ENCODE data around the gene LPIN1. TPM values are rescaled to one million over a fixed set of nuclear protein-coding genes. Genes with fewer than 3 reads are reported as not detected.

The LPIN1 gene
- polyA plus RNA-seq, 1 donor from 2014 or later: 17.3 TPM

- peaks cover 16% of the 10 kb centered on the region for H3K36me3 Mint-ChIP-seq
- H3K4me1 Mint-ChIP-seq: peaks cover 0 to 4% (median 0%) of the 10 kb centered on the region in 3 donors
- no peaks in the 10 kb centered on the region for H3K9me3 Mint-ChIP-seq
- H3K27me3 Mint-ChIP-seq: no peaks in the 10 kb centered on the region
- no peak overlapping the region for H3K4me3 Mint-ChIP-seq
- no peak overlapping the region for H3K27ac Mint-ChIP-seq
These were observed 41.6 kb downstream of the LPIN1 start for GRCh38 chr2:11787991-11788390.

GRCh38 chr2:11788461-11789124 is 42.2 kb downstream of the LPIN1 start:
- Mint-ChIP-seq H3K4me1 (peaks cover 0 to 5% (median 0%) of the 10 kb centered on the region in 3 donors), H3K27me3 (no peaks in the 10 kb centered on the region), H3K36me3 (peaks cover 18% of the 10 kb centered on the region), H3K9me3 (no peaks in the 10 kb centered on the region), H3K4me3 (no peak overlapping the region), H3K27ac (peak overlapping the region in 1 of 3 donors; percentile 68)

- Mint-ChIP-seq H3K9me3 (no peaks in the 10 kb centered on the region), H3K36me3 (peaks cover 18% of the 10 kb centered on the region), H3K4me1 (peaks cover 0 to 5% (median 0%) of the 10 kb centered on the region in 3 donors), H3K27ac (no peak overlapping the region), H3K27me3 (no peaks in the 10 kb centered on the region), H3K4me3 (no peak overlapping the region)
These were observed 42.8 kb downstream of the LPIN1 start for GRCh38 chr2:11789243-11789642.

GRCh38 chr2:11790228-11790627 is 43.8 kb downstream of the LPIN1 start:
- Mint-ChIP-seq H3K27me3 (no peaks in the 10 kb centered on the region), H3K4me3 (no peak overlapping the region), H3K4me1 (peaks cover 0 to 5% (median 0%) of the 10 kb centered on the region in 3 donors), H3K36me3 (peaks cover 21% of the 10 kb centered on the region), H3K27ac (no peak overlapping the region), H3K9me3 (no peaks in the 10 kb centered on the region)

- Mint-ChIP-seq H3K27me3 (no peaks in the 10 kb centered on the region), H3K27ac (no peak overlapping the region), H3K36me3 (peaks cover 20% of the 10 kb centered on the region), H3K4me3 (no peak overlapping the region), H3K9me3 (no peaks in the 10 kb centered on the region), H3K4me1 (peaks cover 0 to 5% (median 0%) of the 10 kb centered on the region in 3 donors)
These were observed 49.2 kb downstream of the LPIN1 start for GRCh38 chr2:11795590-11795989.

DNA sequence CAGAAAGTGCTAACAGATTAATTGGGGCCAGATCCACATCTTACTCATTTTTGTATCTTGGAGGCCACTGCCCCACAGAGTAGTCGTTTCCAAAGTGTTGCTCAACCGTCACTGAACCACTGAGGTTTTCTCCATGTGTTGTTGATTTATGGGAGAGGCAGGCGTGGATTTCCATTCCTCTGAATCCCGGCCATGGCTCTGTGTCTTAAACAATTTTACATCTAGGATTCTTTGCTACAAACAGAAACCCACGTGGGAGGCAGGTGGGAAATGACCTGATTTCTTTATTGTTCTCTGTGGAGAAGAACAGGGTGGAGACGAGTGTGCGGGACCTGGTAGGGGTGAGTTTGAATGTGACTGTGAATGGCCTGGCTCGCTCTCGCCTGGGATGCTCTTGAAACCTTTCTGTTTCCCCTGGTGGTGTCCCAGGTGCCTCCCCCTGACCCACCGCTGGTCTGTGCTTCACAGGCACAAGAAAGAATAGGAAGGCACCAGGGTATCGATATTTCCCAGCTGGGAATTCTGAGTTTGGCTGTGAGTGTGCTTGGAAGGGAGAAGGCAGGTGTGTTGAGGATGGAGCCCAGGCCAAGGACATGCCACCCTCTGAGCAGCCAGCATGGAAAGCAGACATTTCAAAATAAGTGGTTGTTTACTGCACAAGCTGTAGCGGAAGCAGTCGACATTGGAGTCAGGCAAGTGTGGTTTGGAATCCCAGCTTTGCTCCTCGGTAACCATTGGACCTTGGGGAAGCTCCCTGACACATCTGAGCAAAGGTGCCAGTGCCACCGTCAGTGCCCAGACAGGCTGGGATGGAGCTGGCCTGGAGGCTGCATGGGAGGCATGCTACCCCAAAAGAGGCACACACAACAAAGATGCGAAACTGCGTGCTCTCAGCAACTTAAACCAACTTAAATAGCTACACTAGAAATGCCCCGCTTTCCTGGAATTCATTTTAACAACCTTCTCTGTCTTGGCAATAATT is 50.0 kb downstream of the LPIN1 start:
- Mint-ChIP-seq H3K4me1 (peaks cover 0 to 1% (median 0%) of the 10 kb centered on the region in 3 donors), H3K27ac (peak overlapping the region in 1 of 3 donors; percentile 47)

DNA sequence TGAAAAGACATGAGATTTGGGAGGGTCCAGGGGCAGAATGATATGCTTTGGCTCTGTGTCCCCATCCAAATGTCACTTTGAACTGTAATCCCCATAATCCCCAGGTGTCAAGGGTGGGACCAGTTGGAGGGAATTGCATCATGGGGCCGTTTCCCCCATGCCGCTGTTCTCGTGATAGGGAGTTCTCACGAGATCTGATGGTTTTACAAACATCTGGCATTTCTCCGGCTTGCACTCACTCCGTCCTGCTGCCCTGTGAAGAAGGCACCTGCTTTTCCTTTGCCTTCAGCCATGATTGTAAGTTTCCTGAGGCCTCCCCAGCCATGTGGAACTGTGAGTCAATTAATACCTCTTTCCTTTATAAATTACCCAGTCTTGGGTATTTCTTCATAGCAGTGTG is 51.4 kb downstream of the LPIN1 start:
- H3K9me3 Mint-ChIP-seq: no peaks in the 10 kb centered on the region
- peaks cover 12% of the 10 kb centered on the region for H3K36me3 Mint-ChIP-seq
- H3K4me3 Mint-ChIP-seq: no peak overlapping the region
- peak overlapping the region in 1 of 3 donors; percentile 7 for H3K27ac Mint-ChIP-seq
- peaks cover 0 to 1% (median 0%) of the 10 kb centered on the region in 3 donors for H3K4me1 Mint-ChIP-seq
- no peaks in the 10 kb centered on the region for H3K27me3 Mint-ChIP-seq

More for the DNA sequence above, 50.0 kb downstream of the LPIN1 start:
- Mint-ChIP-seq H3K4me3 (peak overlapping the region in 2 of 4 donors; percentile 61 to 64), H3K36me3 (peaks cover 17% of the 10 kb centered on the region), H3K27me3 (no peaks in the 10 kb centered on the region), H3K9me3 (no peaks in the 10 kb centered on the region)

DNA sequence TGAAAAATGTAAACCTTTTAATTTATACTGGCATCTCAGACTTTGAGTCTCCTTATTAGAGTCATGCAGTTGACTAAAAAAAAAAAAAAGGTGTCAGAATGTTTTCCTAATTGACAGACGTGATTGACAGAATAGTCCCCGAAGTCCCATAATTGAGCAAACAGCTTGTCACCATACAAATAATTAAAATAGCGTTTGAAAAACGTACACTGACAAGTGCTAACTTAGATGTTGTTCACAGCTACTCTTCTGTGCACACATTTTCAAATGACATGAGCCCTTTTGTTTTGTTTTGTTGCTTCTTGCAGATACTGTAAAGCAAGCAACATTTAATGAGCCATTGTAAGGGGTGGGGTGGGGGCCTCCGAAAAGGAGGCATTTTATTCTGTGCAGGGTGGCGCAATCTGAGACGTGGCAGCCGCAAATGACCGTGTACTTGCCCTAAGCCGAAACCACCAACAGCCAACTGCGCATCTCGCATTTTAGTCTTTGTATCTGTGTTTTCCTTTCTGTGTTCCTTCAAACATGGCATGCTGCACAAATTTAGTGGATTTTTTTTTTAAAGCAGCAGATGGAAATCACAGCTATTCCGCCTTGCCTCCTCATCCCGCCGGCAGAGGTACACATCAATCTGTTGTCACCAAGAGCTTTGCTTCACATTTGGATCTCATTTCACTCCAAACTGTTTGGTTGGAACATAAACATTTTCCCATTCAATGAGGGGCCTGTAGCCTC is 52.4 kb downstream of the LPIN1 start:
- no peak overlapping the region for H3K27ac Mint-ChIP-seq
- no peaks in the 10 kb centered on the region for H3K4me1 Mint-ChIP-seq
- peaks cover 9% of the 10 kb centered on the region for H3K36me3 Mint-ChIP-seq
- H3K9me3 Mint-ChIP-seq: no peaks in the 10 kb centered on the region
- no peak overlapping the region for H3K4me3 Mint-ChIP-seq
- no peaks in the 10 kb centered on the region for H3K27me3 Mint-ChIP-seq

DNA sequence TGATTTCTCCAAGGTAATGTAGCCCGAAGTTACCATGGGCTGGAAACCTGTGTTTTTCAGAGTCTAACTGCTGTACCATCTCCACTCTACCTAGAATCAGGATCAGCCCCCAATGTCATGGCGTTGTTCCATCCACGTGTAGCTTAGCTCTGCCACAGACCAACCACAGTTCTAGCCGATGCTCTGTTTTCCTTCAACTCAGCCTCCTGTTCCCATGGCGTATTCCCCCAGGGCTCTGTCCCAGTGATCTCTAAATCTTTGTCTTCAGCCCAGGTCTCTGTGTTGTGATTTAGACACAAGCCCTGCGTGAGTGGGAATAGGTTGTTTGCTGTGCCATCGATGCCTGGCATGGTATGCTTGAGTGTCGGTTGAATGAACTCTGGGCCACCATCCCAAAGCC is 53.4 kb downstream of the LPIN1 start:
- Mint-ChIP-seq H3K27ac (no peak overlapping the region), H3K4me3 (peak overlapping the region in 1 of 4 donors; percentile 68)

DNA sequence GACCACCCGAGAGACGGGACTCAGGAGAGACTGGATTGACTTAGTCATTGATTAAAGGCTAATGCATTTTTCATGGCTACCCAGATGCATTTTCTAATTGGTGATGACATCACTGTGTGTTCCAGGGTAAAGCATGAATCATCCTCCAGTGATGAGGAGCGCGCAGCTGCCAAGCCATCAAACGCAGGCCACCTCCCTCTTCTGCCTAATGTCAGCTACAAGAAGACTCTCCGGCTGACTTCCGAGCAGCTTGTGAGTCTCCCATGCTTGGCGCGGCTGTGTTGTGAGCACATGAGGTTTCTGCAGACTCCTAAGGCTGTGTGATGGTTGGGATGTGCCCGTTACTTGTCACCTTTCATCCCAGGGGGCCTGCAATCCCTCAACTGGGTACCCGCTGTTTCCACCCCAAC is 56.4 kb downstream of the LPIN1 start:
- Mint-ChIP-seq H3K27ac (no peak overlapping the region), H3K4me1 (no peaks in the 10 kb centered on the region), H3K4me3 (no peak overlapping the region), H3K9me3 (no peaks in the 10 kb centered on the region), H3K27me3 (no peaks in the 10 kb centered on the region), H3K36me3 (peaks cover 7% of the 10 kb centered on the region)

More for the DNA sequence above, 53.4 kb downstream of the LPIN1 start:
- Mint-ChIP-seq H3K27me3 (no peaks in the 10 kb centered on the region), H3K36me3 (peaks cover 9% of the 10 kb centered on the region), H3K4me1 (no peaks in the 10 kb centered on the region), H3K9me3 (no peaks in the 10 kb centered on the region)

DNA sequence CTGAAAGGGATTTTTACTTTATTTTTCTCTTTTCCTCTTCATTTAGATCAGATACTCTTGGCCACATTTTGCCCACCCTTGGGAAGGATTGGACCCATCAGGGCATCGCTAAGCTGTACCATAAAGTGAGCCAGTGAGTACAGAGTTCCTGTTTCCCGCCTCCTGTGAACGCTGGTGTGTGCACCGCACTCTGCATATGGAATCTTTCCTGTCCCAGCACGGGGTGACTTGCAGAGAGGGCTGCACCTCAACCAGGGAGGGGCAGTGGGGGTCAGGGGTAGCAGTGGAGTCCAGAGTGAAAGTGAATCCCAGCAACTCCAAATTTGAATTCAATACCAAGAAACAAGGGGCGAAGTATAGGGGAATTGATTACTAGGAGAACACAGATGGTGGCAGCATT is 58.6 kb downstream of the LPIN1 start:
- no peaks in the 10 kb centered on the region for H3K4me1 Mint-ChIP-seq
- H3K27ac Mint-ChIP-seq: peak overlapping the region in 1 of 3 donors; percentile 59
- no peaks in the 10 kb centered on the region for H3K27me3 Mint-ChIP-seq
- H3K4me3 Mint-ChIP-seq: no peak overlapping the region
- H3K9me3 Mint-ChIP-seq: no peaks in the 10 kb centered on the region
- peaks cover 3% of the 10 kb centered on the region for H3K36me3 Mint-ChIP-seq

DNA sequence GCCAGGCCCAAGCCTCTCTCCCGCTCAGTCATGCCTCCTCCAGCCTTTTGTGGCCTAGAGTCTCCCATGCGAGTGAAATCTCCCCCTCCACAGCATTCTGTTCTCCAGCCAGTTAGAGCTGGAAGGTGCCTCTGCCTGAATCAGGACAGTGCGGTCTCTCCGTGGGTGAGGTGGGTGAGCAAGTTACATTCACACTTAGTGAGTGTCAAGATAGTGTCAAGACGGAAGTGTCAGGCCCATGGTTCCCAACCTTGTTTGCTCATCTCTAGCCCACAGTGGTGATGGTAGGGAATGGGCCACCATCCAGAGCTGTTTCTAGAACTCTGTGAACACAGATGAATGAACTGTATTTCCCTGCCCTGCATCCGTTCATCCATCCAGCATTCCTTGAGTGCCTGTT is 59.5 kb downstream of the LPIN1 start:
- Mint-ChIP-seq H3K4me3 (no peak overlapping the region), H3K4me1 (no peaks in the 10 kb centered on the region), H3K36me3 (peaks cover 5% of the 10 kb centered on the region), H3K9me3 (no peaks in the 10 kb centered on the region), H3K27ac (no peak overlapping the region), H3K27me3 (no peaks in the 10 kb centered on the region)

- Mint-ChIP-seq H3K27ac (no peak overlapping the region), H3K4me3 (no peak overlapping the region), H3K9me3 (no peaks in the 10 kb centered on the region), H3K27me3 (no peaks in the 10 kb centered on the region), H3K4me1 (peaks cover 0 to 2% (median 0%) of the 10 kb centered on the region in 3 donors), H3K36me3 (peaks cover 10% of the 10 kb centered on the region)
These were observed 61.0 kb downstream of the LPIN1 start for GRCh38 chr2:11807156-11808015.

DNA sequence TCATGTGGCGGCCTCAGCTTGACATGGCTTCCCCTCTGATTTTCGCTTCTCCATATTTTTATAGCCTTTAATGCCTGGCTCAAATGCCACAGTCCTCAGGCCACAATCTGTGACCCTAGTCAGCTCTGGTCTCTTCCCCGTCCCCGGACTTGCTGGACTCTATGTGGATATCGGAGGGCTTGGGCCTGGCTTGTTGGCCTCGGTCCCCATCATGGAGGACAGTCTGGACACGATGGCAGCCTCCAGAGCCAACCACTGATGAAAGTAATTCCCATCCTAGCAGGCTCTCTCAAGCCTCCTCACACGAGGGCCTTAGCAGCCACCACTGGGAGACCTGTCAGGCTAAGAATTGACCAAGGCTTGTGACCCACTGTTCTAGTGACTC is 61.6 kb downstream of the LPIN1 start:
- Mint-ChIP-seq H3K27me3 (no peaks in the 10 kb centered on the region), H3K9me3 (no peaks in the 10 kb centered on the region), H3K4me3 (no peak overlapping the region), H3K4me1 (peaks cover 0 to 2% (median 0%) of the 10 kb centered on the region in 3 donors), H3K36me3 (peaks cover 13% of the 10 kb centered on the region), H3K27ac (no peak overlapping the region)

Data from IgD-negative memory B cell (primary cell).